Naive thymus-derived CD4-positive, alpha-beta T cell (primary cell): Measurements from ENCODE around the gene PTPRG. TPM values are rescaled to one million over a fixed set of nuclear protein-coding genes. Genes with fewer than 3 reads are reported as not detected.

Source experiments
- ATAC-seq: fragments of 150-1000 bp; cut with Tn5 transposase; 2 replicates; pipeline ENCODE4 v1.10.0; 2021; ENCODE audit warnings: mild to moderate bottlenecking, moderate library complexity
- CTCF ChIA-PET: fragments of 350-600 bp; sonication (Branson Sonifier 250); formaldehyde crosslinking; loops from one replicate; lab custom pipeline; 2021; ENCODE audit warnings: antibody characterized with exemption; lab: Charles Lee
- POLR2A ChIA-PET: fragments of 350-600 bp; sonication (Branson Sonifier 250); formaldehyde crosslinking; loops from one replicate; lab custom pipeline; 2021; ENCODE audit warnings: antibody characterized with exemption, inconsistent platforms; lab: Charles Lee
- DNase-seq, 9 donors: peaks; one replicate each; pipeline versions ENCODE4 v3.0.0 to v3.0.0-alpha.2; 2020 to 2022; ENCODE audit warnings: mixed read lengths in 1 of 9
- H3K27ac ChIP-seq: one replicate; pipeline ENCODE4 v1.7.0; 2013; ENCODE audit warnings: mild to moderate bottlenecking, low read depth, low read length, moderate library complexity
- H3K27me3 ChIP-seq, 2 donors: one replicate each; pipeline ENCODE4 v1.7.0; 2013; ENCODE audit warnings: low read length in 2 of 2, mild to moderate bottlenecking in 2 of 2, moderate library complexity in 2 of 2; ENCODE audit not compliant: control insufficient read depth in 2 of 2, insufficient read depth in 2 of 2
- H3K36me3 ChIP-seq, 3 experiments: 1 replicate in 2 of 3; 2 replicates in 1 of 3; pipeline ENCODE4 v1.7.0; 2013; ENCODE audit warnings: low read length in 3 of 3, mild to moderate bottlenecking in 3 of 3, moderate library complexity in 1 of 3; ENCODE audit not compliant: insufficient read depth in 3 of 3, control insufficient read depth in 2 of 3
- H3K4me1 ChIP-seq, 2 donors: one replicate each; pipeline ENCODE4 v1.7.0; 2013; ENCODE audit warnings: low read length in 2 of 2, mild to moderate bottlenecking in 2 of 2, moderate library complexity in 1 of 2; ENCODE audit not compliant: control insufficient read depth in 2 of 2, insufficient read depth in 2 of 2
- H3K4me3 ChIP-seq: 2 replicates; pipeline ENCODE4 v1.7.0; 2013; ENCODE audit warnings: mild to moderate bottlenecking, low read length
- H3K9me3 ChIP-seq, 3 experiments: 1 replicate in 2 of 3; 2 replicates in 1 of 3; pipeline ENCODE4 v1.7.0; 2013; ENCODE audit warnings: low read length in 3 of 3; ENCODE audit not compliant: control insufficient read depth in 2 of 3
- H3K27ac Mint-ChIP-seq, 9 donors: one replicate each; pipeline ENCODE4 v1.8.0; 2020 to 2022; ENCODE audit warnings: mixed read lengths in 9 of 9, mild to moderate bottlenecking in 8 of 9, moderate library complexity in 5 of 9, inconsistent platforms in 2 of 9
- H3K27me3 Mint-ChIP-seq, 5 donors: one replicate each; pipeline ENCODE4 v1.8.0; 2021 to 2022; ENCODE audit warnings: mixed read lengths in 5 of 5, mild to moderate bottlenecking in 1 of 5
- H3K36me3 Mint-ChIP-seq, 5 donors: one replicate each; pipeline ENCODE4 v1.8.0; 2020 to 2022; ENCODE audit warnings: mixed read lengths in 5 of 5, mild to moderate bottlenecking in 3 of 5, inconsistent platforms in 1 of 5
- H3K4me1 Mint-ChIP-seq, 7 donors: one replicate each; pipeline ENCODE4 v1.8.0; 2020 to 2022; ENCODE audit warnings: mixed read lengths in 7 of 7, mild to moderate bottlenecking in 3 of 7, inconsistent platforms in 1 of 7
- H3K4me3 Mint-ChIP-seq, 10 donors: one replicate each; pipeline ENCODE4 v1.8.0; 2020 to 2022; ENCODE audit warnings: mild to moderate bottlenecking in 10 of 10, mixed read lengths in 10 of 10, moderate library complexity in 6 of 10, inconsistent platforms in 2 of 10
- H3K9me3 Mint-ChIP-seq, 11 donors: one replicate each; pipeline ENCODE4 v1.8.0; 2020 to 2022; ENCODE audit warnings: mixed read lengths in 11 of 11, mild to moderate bottlenecking in 4 of 11, inconsistent platforms in 1 of 11, moderate library complexity in 1 of 11
- intact Hi-C, 2 donors: fragments of 100-400 bp; cut with micrococcal nuclease; formaldehyde crosslinking; loops; one replicate each; pipeline ENCODE4 v1.15.1; 2023
- polyA plus RNA-seq, 2 donors: library from polyadenylated mRNA; unstranded; fragments of 300-500 nt; fragmentation: Illumina TruSeq; gene quantifications; one replicate each; pipeline ENCODE4 v1.2.3, GENCODE V29; 2021
- total RNA-seq, 6 experiments: library from RNA in 5 of 6; stranded (reverse) in 5 of 6; gene quantifications; 1 replicate in 5 of 6; 2 replicates in 1 of 6; pipeline ENCODE4 v1.2.3 and lab custom pipeline; 2021 to 2026

Gene PTPRG
- total and polyA plus RNA-seq, 7 experiments from 2014 or later, result 0.17 to 1.7 TPM; not detected in 5

DNA sequence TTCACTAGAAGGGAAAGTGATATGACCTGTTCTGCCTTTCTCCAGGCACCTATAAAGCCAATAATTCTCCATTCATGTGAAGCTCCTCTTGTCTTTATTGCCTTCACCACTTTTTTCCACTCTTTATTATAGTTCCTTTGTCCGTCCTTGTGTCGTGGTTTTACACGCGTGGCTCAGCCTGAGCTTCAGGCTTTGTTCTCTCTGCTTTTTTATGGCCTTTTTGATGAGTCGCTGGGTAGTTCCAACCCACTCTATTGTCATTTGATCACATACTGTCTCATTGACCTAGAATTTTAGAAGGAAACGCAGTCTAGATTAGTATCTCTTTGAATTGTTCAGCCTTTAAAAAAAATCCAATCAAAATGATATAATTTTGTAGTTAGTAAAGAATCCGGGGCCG, 403.2 kb downstream of the PTPRG start:
- Mint-ChIP-seq H3K27me3 (peaks cover 0 to 33% (median 5%) of the 10 kb centered on the region in 5 donors), H3K4me3 (no peak overlapping the region), H3K4me1 (no peaks in the 10 kb centered on the region), H3K36me3 (no peaks in the 10 kb centered on the region), H3K9me3 (peaks cover 0 to 2% (median 0%) of the 10 kb centered on the region in 11 donors), H3K27ac (no peak overlapping the region)
- Histone ChIP-seq H3K36me3 (no peaks in the 10 kb centered on the region), H3K4me1 (no peaks in the 10 kb centered on the region), H3K9me3 (no peaks in the 10 kb centered on the region), H3K27ac (no peak overlapping the region), H3K4me3 (no peak overlapping the region), H3K27me3 (no peaks in the 10 kb centered on the region)
- CTCF ChIA-PET, result no interaction called here
- POLR2A ChIA-PET, result no interaction called here
- ATAC-seq (no peak), DNase-seq (no peak)
- intact Hi-C loops, result no loop called here

DNA sequence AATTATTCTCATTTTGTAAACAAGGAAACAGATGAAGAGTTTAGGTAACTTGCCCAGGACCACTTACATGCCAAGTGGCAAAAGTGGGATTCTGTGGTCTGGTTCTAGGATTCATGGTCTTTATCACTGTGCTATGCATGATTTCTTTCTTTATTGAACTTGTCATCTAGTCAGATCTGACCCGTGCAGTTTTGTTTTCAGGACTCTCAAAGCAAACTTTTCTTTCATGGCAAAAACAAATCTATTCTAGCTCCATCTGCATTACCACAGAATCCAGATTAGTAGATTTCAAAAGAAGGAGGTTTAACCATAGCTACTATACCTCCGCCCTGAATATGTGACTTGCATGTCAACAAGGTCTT, 404.4 kb downstream of the PTPRG start:
- ChIA-PET CTCF (no interaction called here), POLR2A (no interaction called here)
- peaks cover 0 to 2% (median 0%) of the 10 kb centered on the region in 11 donors for H3K9me3 Mint-ChIP-seq
- H3K36me3 Mint-ChIP-seq, result no peaks in the 10 kb centered on the region
- H3K27ac Mint-ChIP-seq, result no peak overlapping the region
- no peak overlapping the region for H3K27ac ChIP-seq
- peaks cover 0 to 25% (median 0%) of the 10 kb centered on the region in 5 donors for H3K27me3 Mint-ChIP-seq
- no peaks in the 10 kb centered on the region for H3K4me1 Mint-ChIP-seq
- no peaks in the 10 kb centered on the region for H3K27me3 ChIP-seq
- H3K36me3 ChIP-seq, result no peaks in the 10 kb centered on the region
- H3K4me3 Mint-ChIP-seq, result no peak overlapping the region
- DNase-seq (no peak), ATAC-seq (no peak)
- no peak overlapping the region for H3K4me3 ChIP-seq
- no peaks in the 10 kb centered on the region for H3K4me1 ChIP-seq
- no peaks in the 10 kb centered on the region for H3K9me3 ChIP-seq
- intact Hi-C loops, result no loop called here

GRCh38 chr3:61966200-61966599, 404.8 kb downstream of the PTPRG start:
- POLR2A ChIA-PET, result no interaction called here
- intact Hi-C loops, result no loop called here
- no peak for ATAC-seq
- Histone ChIP-seq H3K36me3 (no peaks in the 10 kb centered on the region), H3K4me3 (no peak overlapping the region), H3K4me1 (no peaks in the 10 kb centered on the region), H3K27ac (no peak overlapping the region), H3K27me3 (no peaks in the 10 kb centered on the region), H3K9me3 (no peaks in the 10 kb centered on the region)
- no peak overlapping the region for H3K4me3 Mint-ChIP-seq
- DNase-seq, result no peak
- H3K36me3 Mint-ChIP-seq, result no peaks in the 10 kb centered on the region
- H3K4me1 Mint-ChIP-seq, result no peaks in the 10 kb centered on the region
- H3K27me3 Mint-ChIP-seq, result peaks cover 0 to 25% (median 0%) of the 10 kb centered on the region in 5 donors
- H3K9me3 Mint-ChIP-seq, result peaks cover 0 to 2% (median 0%) of the 10 kb centered on the region in 11 donors
- CTCF ChIA-PET, result no interaction called here
- H3K27ac Mint-ChIP-seq, result no peak overlapping the region

DNA sequence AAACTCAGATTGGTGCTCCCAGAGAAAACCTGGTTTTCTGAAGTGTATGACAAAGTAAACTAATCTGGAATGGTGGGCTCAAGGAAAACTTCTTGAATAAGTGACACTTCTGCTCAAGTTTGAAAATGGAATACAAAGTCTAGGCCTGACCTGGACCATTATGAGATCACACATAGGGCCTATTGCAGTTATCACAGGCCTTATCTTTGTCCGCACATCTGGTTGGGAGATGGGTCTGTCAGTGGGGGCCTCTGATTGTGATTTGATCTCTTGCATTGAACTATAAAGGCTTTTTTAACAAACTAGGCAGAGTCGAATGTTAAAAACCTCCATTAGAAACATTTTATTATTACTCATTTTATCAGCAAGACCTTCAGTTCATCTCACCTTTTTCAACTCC, 405.6 kb downstream of the PTPRG start:
- ATAC-seq, result no peak

DNA sequence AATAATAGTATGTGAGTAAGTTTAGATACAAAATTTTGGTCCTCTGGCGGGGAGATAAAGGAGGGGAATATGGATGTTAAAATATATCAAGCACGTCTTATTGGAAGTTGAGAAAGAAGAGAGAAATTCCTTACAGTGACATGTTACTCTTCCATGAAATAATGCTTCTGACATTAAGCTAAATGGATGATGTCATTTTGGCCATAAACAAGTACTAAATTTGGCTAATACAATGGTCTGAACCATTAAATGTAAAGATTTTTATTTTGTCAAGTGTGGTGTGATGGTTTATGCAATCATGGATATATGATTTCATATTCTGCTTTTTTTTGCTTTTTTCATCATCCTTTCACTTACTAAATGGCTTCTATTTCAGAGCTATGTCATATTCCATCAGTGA, 406.6 kb downstream of the PTPRG start:
- ATAC-seq (no peak), DNase-seq (no peak)
- ChIA-PET CTCF (no interaction called here), POLR2A (no interaction called here)
- no peaks in the 10 kb centered on the region for H3K36me3 Mint-ChIP-seq
- Histone ChIP-seq H3K4me1 (no peaks in the 10 kb centered on the region), H3K36me3 (no peaks in the 10 kb centered on the region), H3K27me3 (no peaks in the 10 kb centered on the region), H3K27ac (no peak overlapping the region), H3K9me3 (no peaks in the 10 kb centered on the region), H3K4me3 (no peak overlapping the region)
- H3K4me3 Mint-ChIP-seq, result no peak overlapping the region
- H3K27me3 Mint-ChIP-seq, result peaks cover 0 to 19% (median 0%) of the 10 kb centered on the region in 5 donors
- intact Hi-C loops, result no loop called here
- peaks cover 0 to 2% (median 0%) of the 10 kb centered on the region in 11 donors for H3K9me3 Mint-ChIP-seq
- H3K4me1 Mint-ChIP-seq, result no peaks in the 10 kb centered on the region
- H3K27ac Mint-ChIP-seq, result no peak overlapping the region

More for the DNA sequence above, 405.6 kb downstream of the PTPRG start:
- H3K27ac ChIP-seq, result no peak overlapping the region
- H3K27ac Mint-ChIP-seq, result no peak overlapping the region
- no peaks in the 10 kb centered on the region for H3K27me3 ChIP-seq
- CTCF ChIA-PET, result no interaction called here
- peaks cover 0 to 2% (median 0%) of the 10 kb centered on the region in 11 donors for H3K9me3 Mint-ChIP-seq
- H3K27me3 Mint-ChIP-seq, result peaks cover 0 to 25% (median 0%) of the 10 kb centered on the region in 5 donors
- no peak for DNase-seq
- H3K4me1 ChIP-seq, result no peaks in the 10 kb centered on the region
- H3K4me1 Mint-ChIP-seq, result no peaks in the 10 kb centered on the region
- no peak overlapping the region for H3K4me3 Mint-ChIP-seq
- intact Hi-C loops, result no loop called here
- H3K9me3 ChIP-seq, result no peaks in the 10 kb centered on the region
- H3K36me3 Mint-ChIP-seq, result no peaks in the 10 kb centered on the region
- no peaks in the 10 kb centered on the region for H3K36me3 ChIP-seq
- H3K4me3 ChIP-seq, result no peak overlapping the region
- POLR2A ChIA-PET, result no interaction called here

GRCh38 chr3:61974662-61975061, 413.3 kb downstream of the PTPRG start:
- intact Hi-C loops, result no loop called here
- Mint-ChIP-seq H3K9me3 (peaks cover 0 to 3% (median 0%) of the 10 kb centered on the region in 11 donors), H3K27me3 (peaks cover 0 to 2% (median 0%) of the 10 kb centered on the region in 5 donors), H3K4me3 (no peak overlapping the region), H3K27ac (no peak overlapping the region), H3K4me1 (no peaks in the 10 kb centered on the region), H3K36me3 (no peaks in the 10 kb centered on the region)
- Histone ChIP-seq H3K36me3 (no peaks in the 10 kb centered on the region), H3K27me3 (no peaks in the 10 kb centered on the region), H3K9me3 (no peaks in the 10 kb centered on the region), H3K4me3 (no peak overlapping the region), H3K4me1 (no peaks in the 10 kb centered on the region), H3K27ac (no peak overlapping the region)
- ATAC-seq (no peak), DNase-seq (no peak)
- ChIA-PET CTCF (no interaction called here), POLR2A (no interaction called here)

- ChIA-PET CTCF (no interaction called here), POLR2A (no interaction called here)
- Histone ChIP-seq H3K27ac (no peak overlapping the region), H3K4me1 (no peaks in the 10 kb centered on the region), H3K4me3 (no peak overlapping the region), H3K27me3 (no peaks in the 10 kb centered on the region), H3K36me3 (no peaks in the 10 kb centered on the region), H3K9me3 (no peaks in the 10 kb centered on the region)
- DNase-seq (no peak), ATAC-seq (no peak)
- intact Hi-C loops, result no loop called here
- H3K36me3 Mint-ChIP-seq, result no peaks in the 10 kb centered on the region
- H3K9me3 Mint-ChIP-seq, result peaks cover 0 to 3% (median 0%) of the 10 kb centered on the region in 11 donors
- no peak overlapping the region for H3K4me3 Mint-ChIP-seq
- no peak overlapping the region for H3K27ac Mint-ChIP-seq
- no peaks in the 10 kb centered on the region for H3K4me1 Mint-ChIP-seq
- H3K27me3 Mint-ChIP-seq, result peaks cover 0 to 2% (median 0%) of the 10 kb centered on the region in 5 donors
Observed at GRCh38 chr3:61975199-61975598, 413.8 kb downstream of the PTPRG start.
